ENCODE data around the gene TRIO.

The TRIO gene

GRCh38 chr5:14148483-14148882 is 5.3 kb downstream of the TRIO start:
- DNase-seq, result no peak

GRCh38 chr5:14148890-14149671 is 5.9 kb downstream of the TRIO start:
- no peak for DNase-seq

DNA sequence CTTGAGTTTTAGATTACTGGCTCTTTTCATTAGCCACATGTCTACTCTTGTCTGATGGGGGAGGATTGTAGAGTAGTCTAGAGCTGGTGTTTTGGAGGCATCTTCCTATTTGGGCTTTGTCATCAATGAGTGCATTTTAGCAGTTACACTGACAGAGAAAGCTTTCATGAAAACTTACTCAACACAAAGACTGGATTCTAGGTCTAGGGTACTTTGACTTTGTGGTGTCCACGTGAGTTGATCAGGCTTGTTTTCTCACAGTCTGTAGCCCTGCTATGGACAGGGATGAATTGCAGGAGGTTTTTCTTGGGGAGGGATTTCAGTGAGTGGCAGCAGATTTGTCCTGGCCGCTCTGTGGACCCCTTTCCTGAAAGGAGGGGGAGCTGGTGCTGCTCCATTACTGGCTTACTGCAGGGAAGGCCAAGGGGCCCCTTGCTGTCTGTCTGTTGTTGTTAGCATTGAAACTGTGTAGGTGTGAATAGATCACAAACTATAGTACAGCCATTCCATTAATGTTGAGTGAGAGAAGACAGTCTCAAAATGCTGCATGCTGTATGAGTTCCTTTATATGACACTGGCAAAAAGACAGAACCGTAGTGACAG is 6.6 kb downstream of the TRIO start:
- DNase-seq, result no peak

- DNase-seq, result no peak
Measured at GRCh38 chr5:14151416-14151815, 8.3 kb downstream of the TRIO start.

DNA sequence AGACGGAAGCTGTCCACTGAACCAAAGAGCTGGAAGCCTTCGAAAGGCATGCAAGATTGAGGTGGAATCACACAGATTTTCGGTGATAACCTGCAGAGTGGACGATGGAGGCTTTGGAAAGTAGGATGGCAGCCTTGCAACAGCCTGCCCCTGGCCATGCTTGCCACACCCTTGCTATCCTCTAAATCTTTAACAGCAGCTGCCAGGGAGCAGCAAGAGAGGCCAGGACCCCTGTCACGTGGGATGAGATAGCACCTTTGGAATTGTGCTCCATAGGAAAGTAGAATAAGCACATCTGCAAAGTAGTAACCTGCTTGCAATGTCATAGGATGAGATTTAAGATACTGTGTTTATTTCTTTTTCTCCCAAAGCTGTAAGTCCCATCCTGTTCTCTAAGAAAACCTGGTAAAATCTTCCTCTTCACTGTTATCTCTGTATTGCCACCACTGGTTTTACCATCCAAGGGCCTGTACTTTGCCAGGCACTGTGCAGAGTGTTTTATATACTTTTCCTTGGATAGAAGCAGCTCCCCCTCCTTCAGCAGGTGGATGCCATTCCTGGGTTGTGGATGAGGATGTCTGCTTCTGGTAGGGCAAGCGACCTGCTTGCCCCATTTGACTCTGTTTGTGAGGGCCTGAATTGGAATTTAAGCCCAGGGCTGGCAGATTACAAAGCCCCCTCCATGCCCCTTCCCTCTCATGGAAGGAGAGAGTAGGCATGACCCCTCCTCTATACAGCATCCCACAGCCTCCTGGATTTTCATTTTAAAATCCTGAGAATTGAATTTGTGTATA is 10.1 kb downstream of the TRIO start:
- DNase-seq, result no peak

GRCh38 chr5:14153932-14154731 is 11.0 kb downstream of the TRIO start:
- DNase-seq, result peak; percentile 89

DNA sequence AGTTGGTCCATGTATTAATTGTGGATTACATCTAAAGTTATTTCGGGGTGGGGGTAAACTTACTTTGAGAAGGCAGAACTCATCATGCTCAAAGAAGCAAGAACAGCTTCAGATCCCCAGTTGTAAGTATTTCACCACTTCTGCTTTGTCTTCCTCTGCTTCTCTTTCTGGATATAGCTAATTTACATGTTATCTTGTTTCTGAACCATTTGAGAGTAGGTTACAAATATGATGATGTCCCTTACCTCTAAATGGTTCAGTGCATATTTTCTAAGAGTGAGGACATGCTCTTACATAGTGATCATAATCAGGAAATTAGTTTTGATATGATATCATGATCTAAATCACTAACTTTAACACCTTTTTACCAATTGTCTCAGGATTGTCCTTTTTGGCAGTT is 11.9 kb downstream of the TRIO start:
- DNase-seq, result no peak

GRCh38 chr5:14155739-14156138 is 12.6 kb downstream of the TRIO start:
- no peak for DNase-seq

DNA sequence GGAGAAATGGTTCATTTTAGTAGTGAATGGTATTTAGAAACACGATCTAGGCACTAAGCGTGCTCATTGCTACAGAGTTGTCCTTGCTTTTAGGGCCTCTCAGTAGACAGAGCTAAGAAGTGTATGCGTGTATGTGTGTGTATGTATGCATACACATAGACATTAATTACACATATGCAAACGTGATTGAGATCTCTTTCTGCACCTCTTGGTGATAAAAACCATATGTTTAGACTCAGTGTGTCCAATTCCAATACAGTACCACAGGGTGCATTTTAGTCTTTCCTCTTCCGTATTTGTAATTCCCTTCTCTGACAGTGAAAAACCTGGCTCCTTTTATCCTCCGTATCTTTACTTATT is 13.1 kb downstream of the TRIO start:
- DNase-seq, result no peak

DNA sequence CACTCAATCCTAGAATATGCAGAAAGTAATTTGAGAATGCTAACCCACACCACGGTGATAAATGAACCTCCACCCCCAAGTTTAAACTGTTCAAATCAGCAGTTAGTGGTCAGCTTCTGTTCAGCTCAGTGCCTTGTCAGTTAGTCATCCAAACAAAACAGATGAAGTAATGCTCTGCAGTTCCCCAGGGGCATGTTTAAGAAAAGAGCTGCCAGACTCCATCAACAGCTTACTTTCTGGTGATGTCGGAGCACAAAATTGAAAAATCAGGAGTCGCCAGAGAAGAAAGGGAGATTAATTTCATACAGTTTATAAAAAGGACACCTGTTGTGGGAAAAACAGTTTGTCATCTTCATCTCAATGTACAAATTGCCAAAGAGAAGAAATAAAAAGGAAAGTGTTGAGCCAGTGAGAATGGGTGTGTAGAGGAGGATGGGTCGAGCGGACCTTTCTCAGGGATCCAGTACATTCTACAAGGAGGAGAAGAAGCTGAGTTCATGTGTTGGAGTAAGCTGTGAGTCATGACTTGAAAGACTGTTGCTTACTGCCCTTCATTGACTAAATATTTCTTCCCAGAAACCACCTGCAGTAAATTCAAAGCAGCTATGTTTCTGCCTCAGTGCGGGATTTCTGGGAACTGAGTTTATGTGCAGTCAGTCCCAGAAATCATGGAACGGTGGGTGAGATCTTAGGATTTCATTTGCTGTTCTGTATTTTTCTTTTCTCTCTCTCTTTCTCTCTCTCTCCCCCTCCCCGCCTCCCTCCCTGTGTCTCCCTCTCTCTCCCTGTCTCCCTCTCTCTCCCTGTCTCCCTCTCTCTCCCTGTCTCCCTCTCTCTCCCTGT is 13.7 kb downstream of the TRIO start:
- peak; percentile 99 for DNase-seq

GRCh38 chr5:14157493-14157782 is 14.3 kb downstream of the TRIO start:
- DNase-seq, result no peak

DNA sequence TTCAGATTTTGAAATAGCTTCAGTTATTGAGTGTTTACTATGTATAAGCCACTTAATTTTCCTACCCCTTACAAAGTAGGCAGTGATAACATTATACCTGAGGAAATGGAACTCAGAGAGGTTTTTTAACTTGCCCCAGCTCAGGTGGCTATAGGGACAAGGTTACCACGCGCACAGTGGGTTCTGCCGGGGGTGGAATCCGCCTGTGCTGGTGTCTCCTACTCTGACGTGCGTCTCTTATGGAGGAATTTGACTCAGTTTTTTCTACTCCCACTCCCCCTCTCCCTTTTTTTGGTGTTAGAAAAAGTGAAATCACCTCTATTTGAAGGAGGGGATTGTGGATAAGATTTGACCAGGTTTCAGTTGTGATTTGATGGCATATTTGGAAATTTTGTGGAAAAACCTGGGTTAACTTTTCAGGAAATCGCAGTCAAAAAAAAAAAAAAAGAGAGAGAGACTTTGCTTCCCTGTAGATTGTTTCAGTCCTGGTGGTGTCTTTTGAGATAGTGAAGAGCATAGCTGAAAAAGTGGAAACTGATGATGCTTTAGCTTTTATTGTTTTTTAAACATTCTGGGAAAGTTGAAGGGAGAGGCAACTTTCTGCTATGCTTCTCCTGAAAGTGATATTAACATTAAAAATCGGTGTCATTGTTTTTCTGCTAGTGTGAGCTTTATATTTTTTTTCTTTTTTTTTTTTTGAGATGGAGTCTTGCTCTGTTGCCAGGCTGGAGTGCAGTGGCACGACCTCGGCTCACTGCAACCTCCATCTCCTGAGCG is 15.9 kb downstream of the TRIO start:
- DNase-seq, result no peak

DNA sequence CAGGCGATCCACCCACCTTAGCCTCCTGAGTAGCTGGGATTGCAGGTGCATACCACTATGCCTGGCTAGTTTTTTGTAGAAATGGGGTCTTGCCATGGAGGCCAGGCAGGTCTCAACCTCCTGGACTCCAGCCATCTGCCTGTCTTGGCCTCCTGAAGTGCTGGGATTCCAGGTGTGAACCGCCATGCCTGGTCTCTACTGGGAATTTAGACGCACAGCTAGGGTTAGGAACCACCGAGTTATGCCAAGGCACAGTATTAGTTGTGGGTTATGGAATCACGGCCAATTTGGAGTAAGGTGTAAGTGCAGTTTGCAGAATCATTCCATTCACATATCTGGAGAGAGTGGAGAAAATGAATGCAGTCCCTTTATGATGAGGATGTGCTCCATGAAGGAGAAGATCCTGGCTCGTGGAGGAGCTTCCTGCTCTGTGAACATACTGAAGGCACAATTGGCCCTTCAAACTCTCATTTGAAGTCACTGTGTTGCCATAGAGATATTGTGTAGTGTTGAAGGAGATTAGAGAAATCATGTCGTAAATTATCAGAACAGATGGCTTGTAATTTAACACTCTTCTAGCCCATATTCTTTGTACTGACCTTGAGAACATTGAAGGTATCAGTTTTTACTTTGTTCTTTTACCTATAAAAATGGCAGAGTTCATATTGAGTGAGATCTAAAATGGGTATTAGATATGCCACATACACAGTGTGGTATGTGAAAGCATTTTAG is 18.8 kb downstream of the TRIO start:
- DNase-seq, result no peak

- DNase-seq, result no peak
Measured at GRCh38 chr5:14164164-14165163, 21.3 kb downstream of the TRIO start.

- peak; percentile 89 for DNase-seq
Measured at GRCh38 chr5:14165375-14166106, 22.4 kb downstream of the TRIO start.

GRCh38 chr5:14166437-14166836 is 23.3 kb downstream of the TRIO start:
- DNase-seq, result no peak

DNA sequence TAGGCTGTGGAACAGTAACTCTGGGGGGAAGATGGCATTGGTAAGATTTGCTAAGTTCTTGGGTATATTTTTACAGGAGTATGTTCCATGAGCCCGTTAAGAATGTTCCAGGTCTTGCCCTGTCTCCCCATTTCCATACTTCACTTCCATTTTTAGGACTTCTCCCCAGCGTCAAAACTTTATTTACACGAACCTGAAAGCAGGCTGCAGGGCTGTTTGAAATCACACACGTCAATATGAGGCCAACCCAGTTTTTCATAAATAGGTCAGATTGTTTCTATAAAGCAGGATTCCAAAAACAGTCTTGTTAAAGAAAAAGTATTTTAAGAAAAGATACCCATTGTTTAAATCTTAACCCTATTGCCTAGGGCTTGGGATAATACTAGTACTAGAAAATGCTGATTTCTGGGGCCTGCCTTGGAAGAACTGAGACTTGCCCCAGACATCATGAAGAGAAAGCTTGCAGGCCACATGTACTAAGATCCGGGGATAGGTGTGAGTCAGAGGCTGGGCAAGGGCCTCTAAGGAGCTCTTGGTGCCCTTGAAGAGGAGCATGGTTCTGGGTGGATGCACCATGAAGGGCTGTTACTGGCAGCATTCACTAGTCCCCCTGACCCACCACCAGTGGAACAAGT is 24.2 kb downstream of the TRIO start:
- DNase-seq, result peak; percentile 65
